Kidney capillary endothelial cell (primary cell): ENCODE results near the gene CDH16.
"Not testable (repeated sequence)": the region's sequence is repeated elsewhere in the genome, so short reads cannot be mapped to it uniquely, and the experiment has no call there.

Source experiments
- DNase-seq: peaks from one replicate; pipeline ENCODE4 v3.0.0-alpha.2; 2018; ENCODE audit warnings: low spot score

The CDH16 gene

GRCh38 chr16:66908762-66909559 lies 9.7 kb downstream of the CDH16 start:
- no peak for DNase-seq

- no peak for DNase-seq
These were observed 10.6 kb downstream of the CDH16 start for GRCh38 chr16:66908116-66908515.

- no peak for DNase-seq
These were observed 11.5 kb downstream of the CDH16 start for GRCh38 chr16:66906916-66907836.

- DNase-seq: no peak
These were observed 12.8 kb downstream of the CDH16 start for GRCh38 chr16:66905633-66906539.

- DNase-seq: no peak
These were observed 13.6 kb downstream of the CDH16 start for GRCh38 chr16:66904846-66905632.

- DNase-seq: no peak
These were observed 14.2 kb downstream of the CDH16 start for GRCh38 chr16:66904428-66904845.

- DNase-seq: no peak
These were observed 14.9 kb downstream of the CDH16 start for GRCh38 chr16:66903544-66904427.

GRCh38 chr16:66902648-66903543 lies 15.8 kb downstream of the CDH16 start:
- no peak for DNase-seq

- DNase-seq: no peak
These were observed 17.1 kb downstream of the CDH16 start for GRCh38 chr16:66901626-66902025.

- no peak for DNase-seq
These were observed 17.8 kb downstream of the CDH16 start for GRCh38 chr16:66900721-66901441.

- DNase-seq: peak; percentile 63
These were observed 18.6 kb downstream of the CDH16 start for GRCh38 chr16:66899945-66900710.

- no peak for DNase-seq
These were observed 19.3 kb downstream of the CDH16 start for GRCh38 chr16:66899310-66899944.

- no peak for DNase-seq
These were observed 19.8 kb downstream of the CDH16 start for GRCh38 chr16:66898933-66899309.

GRCh38 chr16:66898207-66898606 lies 20.5 kb downstream of the CDH16 start:
- DNase-seq: no peak

- not testable (repeated sequence) for DNase-seq
These were observed 22.0 kb downstream of the CDH16 start for GRCh38 chr16:66896682-66897081.

GRCh38 chr16:66895999-66896398 lies 22.7 kb downstream of the CDH16 start:
- no peak for DNase-seq

- DNase-seq: no peak
These were observed 23.1 kb downstream of the CDH16 start for GRCh38 chr16:66895689-66895979.
